AG09319 (cell line): ENCODE data around the gene VWA8.

Experiments
- DNase-seq: peaks from one replicate; pipeline ENCODE4 v3.0.0-alpha.2; 2010; ENCODE audit warnings: low read depth; ENCODE audit errors: extremely low read depth
- TF ChIP-seq, protein P1 (sequence below): IDR thresholded peaks from 2 replicates; pipeline ENCODE4 v1.5.1; 2011; ENCODE audit warnings: low read depth, mild to moderate bottlenecking, inconsistent platforms, low read length, moderate library complexity

The VWA8 gene

GRCh38 chr13:41588448-41588847 is 372.5 kb downstream of the VWA8 start:
- no peak for DNase-seq
- TF ChIP-seq, protein P1, sequence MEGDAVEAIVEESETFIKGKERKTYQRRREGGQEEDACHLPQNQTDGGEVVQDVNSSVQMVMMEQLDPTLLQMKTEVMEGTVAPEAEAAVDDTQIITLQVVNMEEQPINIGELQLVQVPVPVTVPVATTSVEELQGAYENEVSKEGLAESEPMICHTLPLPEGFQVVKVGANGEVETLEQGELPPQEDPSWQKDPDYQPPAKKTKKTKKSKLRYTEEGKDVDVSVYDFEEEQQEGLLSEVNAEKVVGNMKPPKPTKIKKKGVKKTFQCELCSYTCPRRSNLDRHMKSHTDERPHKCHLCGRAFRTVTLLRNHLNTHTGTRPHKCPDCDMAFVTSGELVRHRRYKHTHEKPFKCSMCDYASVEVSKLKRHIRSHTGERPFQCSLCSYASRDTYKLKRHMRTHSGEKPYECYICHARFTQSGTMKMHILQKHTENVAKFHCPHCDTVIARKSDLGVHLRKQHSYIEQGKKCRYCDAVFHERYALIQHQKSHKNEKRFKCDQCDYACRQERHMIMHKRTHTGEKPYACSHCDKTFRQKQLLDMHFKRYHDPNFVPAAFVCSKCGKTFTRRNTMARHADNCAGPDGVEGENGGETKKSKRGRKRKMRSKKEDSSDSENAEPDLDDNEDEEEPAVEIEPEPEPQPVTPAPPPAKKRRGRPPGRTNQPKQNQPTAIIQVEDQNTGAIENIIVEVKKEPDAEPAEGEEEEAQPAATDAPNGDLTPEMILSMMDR, result no peak

- TF ChIP-seq, protein P1, result no peak; the same call in 1 of the 2 replicates
- DNase-seq, result no peak
These were observed 373.4 kb downstream of the VWA8 start for GRCh38 chr13:41587490-41587889.

DNA sequence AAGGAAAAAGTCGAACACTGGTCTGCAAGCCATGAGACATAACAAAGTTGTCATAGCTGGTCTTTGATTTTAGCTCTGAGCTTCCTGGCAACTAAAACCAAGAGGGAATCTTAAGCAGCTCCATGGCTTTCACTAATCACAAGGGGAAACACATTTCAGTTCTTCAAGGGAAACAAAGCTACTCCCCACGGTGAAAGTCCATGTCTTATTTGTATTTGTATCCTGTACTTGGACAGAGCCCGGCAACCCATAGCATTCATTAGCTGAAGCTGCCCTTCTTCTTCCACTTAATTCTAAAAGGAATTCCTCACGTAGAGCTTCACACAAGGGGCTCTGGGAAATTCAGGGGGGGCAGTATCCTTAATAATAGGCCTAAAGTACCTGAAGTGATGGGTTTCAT is 374.7 kb downstream of the VWA8 start:
- TF ChIP-seq, protein P1, result no peak
- DNase-seq, result no peak

DNA sequence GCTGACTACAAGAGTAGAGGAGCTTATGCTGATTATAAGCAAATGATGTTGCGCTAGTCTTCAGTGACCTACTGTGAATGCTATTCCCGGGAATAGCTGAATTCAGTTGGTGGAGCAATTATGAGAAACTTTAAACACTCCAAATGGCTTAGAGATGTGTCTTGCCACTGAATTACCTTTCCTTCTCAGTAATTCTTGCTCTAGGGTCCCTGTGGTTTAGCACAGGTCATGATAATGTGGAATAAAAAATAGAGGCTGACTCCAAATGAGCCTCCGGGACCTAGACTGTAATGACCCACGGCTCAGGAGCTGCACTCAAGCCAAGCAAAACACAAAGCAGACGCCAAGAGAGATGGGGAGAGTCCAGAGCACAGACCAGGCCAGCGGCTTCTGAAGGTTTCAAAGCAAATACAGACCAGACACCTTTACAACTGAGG is 378.9 kb downstream of the VWA8 start:
- TF ChIP-seq, protein P1, result no peak
- no peak for DNase-seq

- TF ChIP-seq, protein P1, result no peak
- DNase-seq, result no peak
These were observed 380.6 kb downstream of the VWA8 start for GRCh38 chr13:41580345-41580744.

DNA sequence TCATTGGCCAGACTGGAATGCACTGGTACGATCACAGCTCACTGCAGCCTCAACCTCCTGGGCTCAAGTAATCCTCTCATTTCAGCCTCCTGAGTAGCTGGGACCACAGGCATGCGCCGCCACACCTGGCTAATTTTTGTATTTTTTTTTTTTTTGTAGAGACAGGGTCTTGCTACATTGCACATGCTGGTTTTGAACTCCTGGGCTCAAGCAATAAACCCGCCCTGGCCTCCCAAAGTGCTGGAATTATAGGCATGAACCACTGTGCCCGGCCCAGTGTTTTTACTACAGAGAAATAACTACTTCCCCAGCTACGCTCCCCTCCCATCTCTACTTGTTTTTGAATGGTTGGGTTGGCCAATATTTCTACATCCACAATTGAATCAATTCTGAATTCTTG is 381.0 kb downstream of the VWA8 start:
- DNase-seq, result no peak
- TF ChIP-seq, protein P1, result no peak

- DNase-seq, result no peak
- TF ChIP-seq, protein P1, result no peak
These were observed 381.7 kb downstream of the VWA8 start for GRCh38 chr13:41579168-41579567.
